Measurements from ENCODE around the gene GANC. TPM values are rescaled to one million over a fixed set of nuclear protein-coding genes. Genes with fewer than 3 reads are reported as not detected.

GANC gene
- total RNA-seq, 1 donor from 2014 or later, result 20.3 TPM

GRCh38 chr15:42404461-42405235, 131.6 kb downstream of the GANC start:
- intact Hi-C loops (cut with DNase I), result no loop called here

DNA sequence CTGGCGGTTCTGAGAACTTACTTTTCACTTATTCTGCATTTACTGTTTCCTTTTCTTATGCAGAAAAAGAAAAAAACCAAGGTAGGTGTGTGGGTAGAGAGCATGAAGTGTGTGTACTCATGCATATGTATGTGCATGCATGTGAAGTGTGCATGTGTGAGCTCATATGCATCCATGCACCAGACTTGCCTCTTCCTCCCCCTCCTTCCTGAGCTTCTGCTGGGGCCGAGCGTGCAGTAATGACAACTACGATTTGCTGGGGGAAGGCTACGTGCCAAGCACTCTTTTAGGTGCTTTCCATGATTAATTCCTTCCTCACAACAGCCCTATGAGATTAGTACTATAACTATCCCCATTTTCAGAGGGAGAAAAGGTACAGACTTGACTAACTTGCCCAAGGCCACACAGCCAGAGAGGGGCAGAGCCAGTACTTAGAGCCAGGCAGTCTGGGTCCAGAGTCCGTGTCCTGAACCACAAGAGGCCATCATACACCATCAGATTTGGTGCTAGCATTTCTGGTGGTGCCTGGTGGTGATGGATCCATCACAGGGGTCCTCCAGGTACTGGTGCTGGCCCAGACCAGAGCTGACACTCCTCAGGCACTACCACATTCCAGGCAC, 133.0 kb downstream of the GANC start:
- intact Hi-C loops (cut with DNase I), result no loop called here
- no peak for DNase-seq (ENCODE audit: low spot score)

More at GRCh38 chr15:42404461-42405235, 131.6 kb downstream of the GANC start:
- no peak for DNase-seq (ENCODE audit: low spot score)

Other genes with a start within 250 kb of the GANC start
- not detected for gene PLA2G4D, start 178.6 kb upstream of the GANC start, total RNA-seq
- gene PLA2G4F, start 116.6 kb upstream of the GANC start, total RNA-seq, result 0.48 TPM
- 49.3 TPM for gene VPS39, start 64.9 kb upstream of the GANC start, total RNA-seq
- gene TMEM87A, start 232 bp downstream of the GANC start, total RNA-seq, result 21.0 TPM
- 14.8 TPM for gene CAPN3, start 86.3 kb downstream of the GANC start, total RNA-seq
- 691 TPM for gene ZNF106, start 217.9 kb downstream of the GANC start, total RNA-seq
- 48.2 TPM for gene SNAP23, start 222.4 kb downstream of the GANC start, total RNA-seq